GM18868 (cell line): ENCODE data around the gene RHBDD1.
A peak's percentile ranks its signal among the peaks of the same experiment; 100 is the strongest.

ENCODE experiments used
- ATAC-seq: cut with Tn5 transposase; IDR thresholded peaks from one replicate; pipeline ENCODE4 v1.9.1; 2021; ENCODE audit warnings: mild to moderate bottlenecking, moderate library complexity; ENCODE audit not compliant: unreplicated experiment

Gene RHBDD1

GRCh38 chr2:226835796-226836547, at the start of gene RHBDD1:
RHBDD1 (plus strand) TSS chr2:226836054; CDS start chr2:226864694, 28,640 bp downstream.
- peak; percentile 85 for ATAC-seq

- ATAC-seq: no peak
Observed at GRCh38 chr2:226788064-226788463, 47.8 kb upstream of the RHBDD1 start.

GRCh38 chr2:226788881-226789490, 46.9 kb upstream of the RHBDD1 start:
- ATAC-seq: no peak

GRCh38 chr2:226790011-226790410, 45.8 kb upstream of the RHBDD1 start:
- no peak for ATAC-seq

GRCh38 chr2:226790431-226790830, 45.4 kb upstream of the RHBDD1 start:
- ATAC-seq: no peak

GRCh38 chr2:226791056-226791486, 44.8 kb upstream of the RHBDD1 start:
- ATAC-seq: peak; percentile 48

GRCh38 chr2:226791487-226792081, 44.3 kb upstream of the RHBDD1 start:
- peak; percentile 99 for ATAC-seq

- ATAC-seq: no peak
Observed at GRCh38 chr2:226792155-226792881, 43.5 kb upstream of the RHBDD1 start.

GRCh38 chr2:226793646-226794045, 42.2 kb upstream of the RHBDD1 start:
- ATAC-seq: no peak

- no peak for ATAC-seq
Observed at GRCh38 chr2:226794196-226794661, 41.6 kb upstream of the RHBDD1 start.

GRCh38 chr2:226794751-226795171, 41.1 kb upstream of the RHBDD1 start:
- ATAC-seq: no peak

GRCh38 chr2:226795281-226796011, 40.4 kb upstream of the RHBDD1 start:
- ATAC-seq: no peak

- no peak for ATAC-seq
Observed at GRCh38 chr2:226796012-226796839, 39.6 kb upstream of the RHBDD1 start.

GRCh38 chr2:226796840-226797288, 39.0 kb upstream of the RHBDD1 start:
- no peak for ATAC-seq

- ATAC-seq: no peak
Observed at GRCh38 chr2:226797289-226797988, 38.4 kb upstream of the RHBDD1 start.

- no peak for ATAC-seq
Observed at GRCh38 chr2:226797989-226798421, 37.8 kb upstream of the RHBDD1 start.

- peak; percentile 20 for ATAC-seq
Observed at GRCh38 chr2:226798422-226799210, 37.2 kb upstream of the RHBDD1 start.
